ENCODE measurements around the gene TMEM151B. TPM values are rescaled to one million over a fixed set of nuclear protein-coding genes. Genes with fewer than 3 reads are reported as not detected.

The TMEM151B gene
- total and polyA plus RNA-seq, 2 of the 13 experiments (the other 11 are each of a cell fraction or from before 2014, with no cell fraction given): not detected

- TF ChIP-seq ZNF800 (CRISPR knock-in tag; IDR thresholded peaks at IDR 0.05): peak; percentile 88; the same call in 1 of the 2 replicates
- TF ChIP-seq PHF20 (CRISPR knock-in tag; IDR thresholded peaks at IDR 0.05): no peak; the same call in 1 of the 2 replicates
- peak; percentile 19; the same call in 1 of the 2 replicates for TF ChIP-seq ZMAT3 (CRISPR knock-in tag; conservative IDR thresholded peaks at IDR 0.05)
- peak; percentile 22; the same call in 1 of the 2 replicates for TF ChIP-seq ZBTB44 (CRISPR knock-in tag; IDR thresholded peaks at IDR 0.05)
- TF ChIP-seq SMARCC2 (IDR thresholded peaks at IDR 0.05): no peak
- TF ChIP-seq TAF15 (IDR thresholded peaks at IDR 0.05; ENCODE audit: low read depth, low read length, poor library complexity, severe bottlenecking): peak; percentile 35
- TF ChIP-seq ZNF138 (CRISPR knock-in tag; IDR thresholded peaks at IDR 0.05; ENCODE audit: low read depth): no peak
- TF ChIP-seq STAG1 (CRISPR knock-in tag; IDR thresholded peaks at IDR 0.05): peak; percentile 17; the same call in 1 of the 2 replicates
- TF ChIP-seq POGZ (CRISPR knock-in tag; IDR thresholded peaks at IDR 0.05): peak; percentile 74
- 0 out of 2 replicates have a peak, but pooled peaks have one; percentile 26 for TF ChIP-seq ISX (CRISPR knock-in tag; conservative IDR thresholded peaks at IDR 0.05)
- no peak for TF ChIP-seq TCF12 (IDR thresholded peaks at IDR 0.05)
- TF ChIP-seq TCF12 (CRISPR knock-in tag; IDR thresholded peaks at IDR 0.05): peak; percentile 92; the same call in 1 of the 2 replicates
- TF ChIP-seq PLRG1 (conservative IDR thresholded peaks at IDR 0.05): no peak
- TF ChIP-seq ZNF263 (CRISPR knock-in tag; IDR thresholded peaks at IDR 0.05): peak; percentile 75
- no peak; the same call in none of the 2 replicates for TF ChIP-seq MAF1 (CRISPR knock-in tag; IDR thresholded peaks at IDR 0.05; ENCODE audit: borderline replicate concordance)
- no peak for TF ChIP-seq EHMT2 (IDR thresholded peaks at IDR 0.05; ENCODE audit: borderline replicate concordance, low read depth, low read length)
- no peak for TF ChIP-seq MAFG (CRISPR knock-in tag; IDR thresholded peaks at IDR 0.05)
- TF ChIP-seq CHD4 (IDR thresholded peaks at IDR 0.05; ENCODE audit: borderline replicate concordance, low read length): peak; percentile 79; the same call in 1 of the 2 replicates
- TF ChIP-seq ARHGAP35 (CRISPR knock-in tag; IDR thresholded peaks at IDR 0.05; ENCODE audit: borderline replicate concordance): peak; percentile 65
- TF ChIP-seq HOXA7 (CRISPR knock-in tag; IDR thresholded peaks at IDR 0.05): peak; percentile 82; the same call in 1 of the 2 replicates
- TF ChIP-seq DDIT3 (CRISPR knock-in tag; IDR thresholded peaks at IDR 0.05): no peak
- TF ChIP-seq TEF (CRISPR knock-in tag; IDR thresholded peaks at IDR 0.05): 0 out of 2 replicates have a peak, but pooled peaks have one; percentile 67
- peak; percentile 46 for TF ChIP-seq ZNF225 (CRISPR knock-in tag; IDR thresholded peaks at IDR 0.05)
- TF ChIP-seq FOSL1 (CRISPR knock-in tag; IDR thresholded peaks at IDR 0.05; ENCODE audit: borderline replicate concordance): no peak
- TF ChIP-seq AGO2 (optimal IDR thresholded peaks at IDR 0.05; ENCODE audit: low read depth, low read length): peak; percentile 67
- TF ChIP-seq ARNT (IDR thresholded peaks at IDR 0.05): no peak
- no peak; the same call in 1 of the 2 replicates for TF ChIP-seq ZNF550 (CRISPR knock-in tag; IDR thresholded peaks at IDR 0.05; ENCODE audit: borderline replicate concordance)
- TF ChIP-seq BCL6 (CRISPR knock-in tag; IDR thresholded peaks at IDR 0.05): peak; percentile 39; the same call in 1 of the 2 replicates
Observed at GRCh38 chr6:44245912-44246662, 24.2 kb upstream of the TMEM151B start (continued).

Data from HepG2 (cell line).